H9 (cell line): ENCODE data around the gene CASP4. TPM values are rescaled to one million over a fixed set of nuclear protein-coding genes. Genes with fewer than 3 reads are reported as not detected.
"Not testable (repeated sequence)": the region's sequence is repeated elsewhere in the genome, so short reads cannot be mapped to it uniquely, and the experiment has no call there.

Experiments used
- DNase-seq: peaks from one replicate; pipeline ENCODE4 v3.0.0-alpha.2; 2017
- H2AFZ ChIP-seq: one replicate; pipeline ENCODE4 v1.6.1; 2013; ENCODE audit warnings: mild to moderate bottlenecking, low read length, control low read depth, moderate library complexity
- H2AK5ac ChIP-seq: 2 replicates; pipeline ENCODE4 v1.6.1; 2013; ENCODE audit warnings: low read length, control low read depth, mixed read lengths; ENCODE audit not compliant: insufficient read length
- H2BK120ac ChIP-seq: one replicate; pipeline ENCODE4 v1.6.1; 2013; ENCODE audit warnings: low read depth, mild to moderate bottlenecking, low read length, control low read depth, inconsistent platforms; ENCODE audit not compliant: poor library complexity, severe bottlenecking
- H2BK12ac ChIP-seq: 2 replicates; pipeline ENCODE4 v1.6.1; 2013; ENCODE audit warnings: low read length, control low read depth, mixed read lengths, low read depth; ENCODE audit not compliant: insufficient read length
- H2BK15ac ChIP-seq: 2 replicates; pipeline ENCODE4 v1.6.1; 2013; ENCODE audit warnings: low read depth, low read length, control low read depth
- H2BK20ac ChIP-seq: one replicate; pipeline ENCODE4 v1.6.1; 2013; ENCODE audit warnings: low read depth, mild to moderate bottlenecking, low read length, control low read depth, inconsistent platforms; ENCODE audit not compliant: poor library complexity, severe bottlenecking
- H2BK5ac ChIP-seq: 2 replicates; pipeline ENCODE4 v1.6.1; 2013; ENCODE audit warnings: low read length, control low read depth, mixed read lengths; ENCODE audit not compliant: insufficient read length
- H3K14ac ChIP-seq: 2 replicates; pipeline ENCODE4 v1.6.1; 2013; ENCODE audit warnings: low read length, control low read depth; ENCODE audit not compliant: insufficient read depth
- H3K18ac ChIP-seq: 2 replicates; pipeline ENCODE4 v1.6.1; 2013; ENCODE audit warnings: low read depth, mild to moderate bottlenecking, mixed read lengths, low read length, control low read depth; ENCODE audit not compliant: insufficient read length
- H3K23ac ChIP-seq: 2 replicates; pipeline ENCODE4 v1.6.1; 2013; ENCODE audit warnings: low read length, control low read depth, mixed read lengths, low read depth; ENCODE audit not compliant: insufficient read length
- H3K23me2 ChIP-seq: 2 replicates; pipeline ENCODE4 v1.6.1; 2013; ENCODE audit warnings: low read depth, mild to moderate bottlenecking, mixed read lengths, low read length, control low read depth; ENCODE audit not compliant: insufficient read length, poor library complexity, severe bottlenecking
- H3K27ac ChIP-seq: 2 replicates; pipeline ENCODE4 v1.5.1; 2013; ENCODE audit warnings: low read length, control low read depth, mixed read lengths, low read depth; ENCODE audit not compliant: insufficient read length
- H3K27me3 ChIP-seq: 2 replicates; pipeline ENCODE4 v1.6.1; 2013; ENCODE audit warnings: low read length, control low read depth, inconsistent platforms; ENCODE audit not compliant: insufficient read depth
- H3K4ac ChIP-seq: 2 replicates; pipeline ENCODE4 v1.6.1; 2013; ENCODE audit warnings: low read depth, mild to moderate bottlenecking, control low read depth, inconsistent platforms, low read length, moderate library complexity
- H3K4me1 ChIP-seq: 2 replicates; pipeline ENCODE4 v1.6.1; 2013; ENCODE audit warnings: low read length, control low read depth, inconsistent platforms; ENCODE audit not compliant: insufficient read depth
- H3K4me2 ChIP-seq: 2 replicates; pipeline ENCODE4 v1.6.1; 2013; ENCODE audit warnings: low read length, control low read depth, mixed read lengths; ENCODE audit not compliant: insufficient read length, insufficient read depth
- H3K56ac ChIP-seq: 2 replicates; pipeline ENCODE4 v1.6.1; 2013; ENCODE audit warnings: low read depth, mild to moderate bottlenecking, mixed read lengths, low read length, control low read depth; ENCODE audit not compliant: insufficient read length
- H3K79me1 ChIP-seq: 2 replicates; pipeline ENCODE4 v1.6.1; 2013; ENCODE audit warnings: low read depth, mild to moderate bottlenecking, moderate library complexity, low read length, control low read depth, inconsistent platforms; ENCODE audit not compliant: insufficient read depth, poor library complexity, severe bottlenecking
- H3K79me2 ChIP-seq: 2 replicates; pipeline ENCODE4 v1.6.1; 2013; ENCODE audit warnings: low read length, control low read depth, inconsistent platforms; ENCODE audit not compliant: insufficient read depth
- H3K9ac ChIP-seq: 2 replicates; pipeline ENCODE4 v1.6.1; 2013; ENCODE audit warnings: low read length, control low read depth, mixed read lengths; ENCODE audit not compliant: insufficient read length; ENCODE audit errors: extremely low read depth
- H3K9me3 ChIP-seq: one replicate; pipeline ENCODE4 v1.6.1; 2013; ENCODE audit warnings: low read depth, low read length, inconsistent platforms; ENCODE audit not compliant: control insufficient read depth
- H3T11ph ChIP-seq: one replicate; pipeline ENCODE4 v1.6.1; 2013; ENCODE audit warnings: mild to moderate bottlenecking, low read length, control low read depth, inconsistent platforms
- H4K20me1 ChIP-seq: one replicate; pipeline ENCODE4 v1.6.1; 2013; ENCODE audit not compliant: control insufficient read depth, insufficient read length, insufficient read depth
- H4K5ac ChIP-seq: 2 replicates; pipeline ENCODE4 v1.6.1; 2013; ENCODE audit warnings: low read depth, mild to moderate bottlenecking, mixed read lengths, low read length, control low read depth; ENCODE audit not compliant: insufficient read length
- H4K8ac ChIP-seq: replicated peaks from 2 replicates; pipeline ENCODE4 v1.6.1; 2013; ENCODE audit warnings: low read length, control low read depth, mixed read lengths, low read depth; ENCODE audit not compliant: insufficient read length
- H4K91ac ChIP-seq: 2 replicates; pipeline ENCODE4 v1.6.1; 2013; ENCODE audit warnings: low read depth, mild to moderate bottlenecking, moderate library complexity, mixed read lengths, low read length, control low read depth; ENCODE audit not compliant: insufficient read length
- H3K27ac Mint-ChIP-seq, 3 experiments: 2 replicates in 2 of 3; 3 replicates in 1 of 3; pipeline ENCODE4 v1.8.0; 2020 to 2021; ENCODE audit warnings: mixed read lengths in 3 of 3, mild to moderate bottlenecking in 1 of 3, moderate library complexity in 1 of 3
- H3K27me3 Mint-ChIP-seq: 2 replicates; pipeline ENCODE4 v1.8.0; 2021; ENCODE audit warnings: low read depth, mild to moderate bottlenecking, moderate library complexity, mixed read lengths
- H3K36me3 Mint-ChIP-seq, 3 experiments: 2 replicates in 2 of 3; 3 replicates in 1 of 3; pipeline ENCODE4 v1.8.0; 2020 to 2021; ENCODE audit warnings: low read depth in 3 of 3, mixed read lengths in 3 of 3; ENCODE audit not compliant: insufficient read depth in 1 of 3
- H3K4me1 Mint-ChIP-seq, 2 experiments: 2 replicates each; pipeline ENCODE4 v1.8.0; 2020; ENCODE audit warnings: mixed read lengths in 2 of 2
- H3K4me3 Mint-ChIP-seq, 2 experiments: 2 replicates in 1 of 2; 3 replicates in 1 of 2; pipeline ENCODE4 v1.8.0; 2020 to 2021; ENCODE audit warnings: mild to moderate bottlenecking in 2 of 2, mixed read lengths in 2 of 2, moderate library complexity in 1 of 2
- H3K9me3 Mint-ChIP-seq, 2 experiments: 2 replicates in 1 of 2; 3 replicates in 1 of 2; pipeline ENCODE4 v1.8.0; 2020; ENCODE audit warnings: mild to moderate bottlenecking in 2 of 2, mixed read lengths in 2 of 2, moderate library complexity in 1 of 2
- CTCF ChIP-seq: fragments of 200-600 bp; sonication (generic); conservative IDR thresholded peaks from 3 replicates; pipeline ENCODE4 v1.8.0; 2021; ENCODE audit warnings: antibody characterized with exemption, mild to moderate bottlenecking
- WGBS: extraction: QIAGEN DNeasy Blood & Tissue Kit; methylation state at CpG from one replicate; pipeline ENCODE4 v1.1.7; 2013; ENCODE audit warnings: missing lambda C conversion rate, low lambda C conversion rate, mixed read lengths; ENCODE audit not compliant: insufficient read length; ENCODE audit errors: extremely low coverage; 5-methylcytosine and 5-hydroxymethylcytosine counted together
- total RNA-seq: library from RNA; stranded (reverse); gene quantifications from 2 replicates; pipeline ENCODE4 v1.2.1, GENCODE V29; 2021

CASP4 gene
- total RNA-seq, 1 experiment from 2014 or later = not detected

- DNase-seq = no peak
- Histone ChIP-seq H3K27ac (no peak overlapping the region), H2BK20ac (no peak overlapping the region), H4K91ac (no peak overlapping the region), H4K5ac (no peak overlapping the region), H3K23me2 (no peaks in the 10 kb centered on the region), H3K14ac (no peak overlapping the region), H3K18ac (no peak overlapping the region), H3K79me2 (no peaks in the 10 kb centered on the region), H2AFZ (no peak overlapping the region), H3K4me2 (no peak overlapping the region), H2BK5ac (no peak overlapping the region), H3K79me1 (no peaks in the 10 kb centered on the region), H3K56ac (no peak overlapping the region), H2BK15ac (no peak overlapping the region), H3K9me3 (peaks cover 10% of the 10 kb centered on the region), H3K27me3 (no peaks in the 10 kb centered on the region), H3K23ac (no peak overlapping the region), H3K9ac (no peak overlapping the region), H3T11ph (no peak overlapping the region), H2AK5ac (no peak overlapping the region), H3K4me1 (no peaks in the 10 kb centered on the region), H4K20me1 (no peaks in the 10 kb centered on the region), H3K4ac (no peak overlapping the region), H4K8ac (no peak overlapping the region), H2BK120ac (no peak overlapping the region), H2BK12ac (no peak overlapping the region)
- Mint-ChIP-seq H3K4me1 (peaks cover 8 to 9% of the 10 kb centered on the region in 2 experiments), H3K9me3 (peaks cover 30 to 41% of the 10 kb centered on the region in 2 experiments), H3K36me3 (peaks cover 21 to 47% (median 22%) of the 10 kb centered on the region in 3 experiments), H3K27me3 (no peaks in the 10 kb centered on the region), H3K27ac (no peak overlapping the region), H3K4me3 (no peak overlapping the region)
- no peak for TF ChIP-seq CTCF
- WGBS = no CpG with 5 or more reads among the region's 2 CpGs
These were observed 5.2 kb upstream of the CASP4 start for GRCh38 chr11:104973616-104974015.

- WGBS = no CpG with 5 or more reads among the region's 8 CpGs
- not testable (repeated sequence) for H3K27ac Mint-ChIP-seq, H4K8ac ChIP-seq, H4K91ac ChIP-seq, H4K5ac ChIP-seq, H3K4ac ChIP-seq, H3K27me3 ChIP-seq, DNase-seq, H3K4me1 ChIP-seq, H3K27me3 Mint-ChIP-seq, H3K4me3 Mint-ChIP-seq, H2BK20ac ChIP-seq, H2BK5ac ChIP-seq, H3K79me1 ChIP-seq, H3K56ac ChIP-seq, H3K14ac ChIP-seq, H2BK120ac ChIP-seq, H3K9ac ChIP-seq, H3K23ac ChIP-seq, H2BK12ac ChIP-seq, H3K9me3 ChIP-seq, H3K4me2 ChIP-seq, H3K18ac ChIP-seq, H3K27ac ChIP-seq, H2BK15ac ChIP-seq, H3K79me2 ChIP-seq, H3T11ph ChIP-seq, H2AFZ ChIP-seq, H2AK5ac ChIP-seq, H4K20me1 ChIP-seq, H3K23me2 ChIP-seq
- Mint-ChIP-seq H3K36me3 (peaks cover 21 to 47% (median 22%) of the 10 kb centered on the region in 3 experiments), H3K4me1 (peaks cover 11 to 14% of the 10 kb centered on the region in 2 experiments), H3K9me3 (peaks cover 30 to 41% of the 10 kb centered on the region in 2 experiments)
These were observed 4.5 kb upstream of the CASP4 start for GRCh38 chr11:104972924-104973323.
